Gastroesophageal sphincter (tissue), 3 donors: ENCODE data around the gene RPRD1B.

Source experiments
- EP300 ChIP-seq: sonication (generic); formaldehyde crosslinking; IDR thresholded peaks from one replicate; pipeline ENCODE4 v1.6.1; 2017; ENCODE audit warnings: antibody characterized with exemption, mild to moderate bottlenecking
- POLR2A ChIP-seq, 2 donors: fragments of 450-650 bp; IDR thresholded peaks; one replicate each; pipeline ENCODE4 v1.6.1; 2017; ENCODE audit warnings: antibody characterized with exemption in 2 of 2, mild to moderate bottlenecking in 2 of 2, moderate library complexity in 1 of 2
- POLR2AphosphoS5 ChIP-seq: sonication (generic); formaldehyde crosslinking; IDR thresholded peaks from one replicate; pipeline ENCODE4 v1.6.1; 2017; ENCODE audit warnings: antibody characterized with exemption
- TF ChIP-seq, protein P1 (sequence below), 4 experiments: fragments of 200-600 bp in 2 of 4; fragments of 450-650 bp in 2 of 4; sonication (generic) in 1 of 4; IDR thresholded peaks; one replicate each; pipeline ENCODE4 v1.5.1; 2017 to 2019; ENCODE audit warnings: antibody characterized with exemption in 4 of 4, mild to moderate bottlenecking in 2 of 4, moderate library complexity in 2 of 4

DNA sequence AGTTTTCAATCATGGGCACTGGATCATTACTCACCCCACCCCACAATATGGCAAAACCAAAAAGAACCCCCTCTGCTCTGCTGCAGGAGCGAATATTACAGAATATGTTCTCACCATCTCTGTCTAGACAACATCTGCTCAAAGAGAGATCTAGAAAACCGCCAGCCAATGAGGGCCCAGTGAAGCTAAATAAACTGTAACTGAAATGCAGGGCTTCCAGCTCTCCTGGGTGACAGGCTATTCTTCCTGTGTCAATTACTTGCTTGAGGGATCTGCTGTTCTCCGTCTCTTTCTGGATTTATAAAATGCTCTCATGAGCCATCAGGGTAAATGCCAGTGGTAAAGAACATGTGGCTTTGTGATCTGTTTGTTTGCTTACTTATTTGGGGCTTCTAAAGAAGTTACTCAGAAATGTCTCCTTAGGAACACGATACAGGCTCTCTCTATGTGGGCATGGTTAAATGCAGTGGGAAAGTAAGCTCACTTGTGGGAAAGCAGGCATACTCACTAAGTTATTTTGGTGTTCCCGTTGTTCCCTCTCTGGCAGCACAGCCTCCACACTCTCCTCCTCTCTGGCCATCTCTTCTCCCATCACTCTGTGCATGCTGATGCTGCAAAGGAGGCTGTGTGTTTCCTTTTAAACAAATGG is 45.1 kb upstream of the RPRD1B start:
- TF ChIP-seq, protein P1, sequence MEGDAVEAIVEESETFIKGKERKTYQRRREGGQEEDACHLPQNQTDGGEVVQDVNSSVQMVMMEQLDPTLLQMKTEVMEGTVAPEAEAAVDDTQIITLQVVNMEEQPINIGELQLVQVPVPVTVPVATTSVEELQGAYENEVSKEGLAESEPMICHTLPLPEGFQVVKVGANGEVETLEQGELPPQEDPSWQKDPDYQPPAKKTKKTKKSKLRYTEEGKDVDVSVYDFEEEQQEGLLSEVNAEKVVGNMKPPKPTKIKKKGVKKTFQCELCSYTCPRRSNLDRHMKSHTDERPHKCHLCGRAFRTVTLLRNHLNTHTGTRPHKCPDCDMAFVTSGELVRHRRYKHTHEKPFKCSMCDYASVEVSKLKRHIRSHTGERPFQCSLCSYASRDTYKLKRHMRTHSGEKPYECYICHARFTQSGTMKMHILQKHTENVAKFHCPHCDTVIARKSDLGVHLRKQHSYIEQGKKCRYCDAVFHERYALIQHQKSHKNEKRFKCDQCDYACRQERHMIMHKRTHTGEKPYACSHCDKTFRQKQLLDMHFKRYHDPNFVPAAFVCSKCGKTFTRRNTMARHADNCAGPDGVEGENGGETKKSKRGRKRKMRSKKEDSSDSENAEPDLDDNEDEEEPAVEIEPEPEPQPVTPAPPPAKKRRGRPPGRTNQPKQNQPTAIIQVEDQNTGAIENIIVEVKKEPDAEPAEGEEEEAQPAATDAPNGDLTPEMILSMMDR (IDR thresholded peaks at IDR 0.05) = no peak
- TF ChIP-seq POLR2AphosphoS5 = no peak
- TF ChIP-seq POLR2A (IDR thresholded peaks at IDR 0.05) = no peak
- no peak for TF ChIP-seq EP300
